Measurements from ENCODE around the gene MXD4. TPM values are rescaled to one million over a fixed set of nuclear protein-coding genes. Genes with fewer than 3 reads are reported as not detected.

MXD4 gene
- polyA plus RNA-seq, 1 donor (not counting 4 experiments of a cell fraction or from before 2014, with no cell fraction given): 26.0 TPM

DNA sequence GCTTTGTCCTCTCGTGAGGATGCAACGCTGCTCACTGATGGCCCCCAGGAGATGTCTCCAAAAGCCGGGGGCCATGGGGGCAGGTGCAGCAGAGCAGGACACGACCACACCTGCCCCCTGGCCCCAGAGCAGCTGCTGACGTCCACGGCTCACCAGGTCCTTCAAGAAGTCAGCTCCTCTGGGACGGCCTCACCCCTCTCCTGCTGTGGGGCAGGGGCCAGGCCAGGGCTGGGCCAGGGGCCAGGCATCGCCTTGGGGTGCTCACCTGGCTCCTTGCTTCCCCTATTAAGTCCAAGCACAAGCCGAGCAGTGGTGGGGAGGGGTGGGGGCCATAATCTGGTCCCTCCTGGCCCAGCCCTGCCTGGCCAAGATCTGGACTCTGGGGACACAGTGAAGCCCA lies 28.6 kb upstream of the MXD4 start:
- Histone ChIP-seq H3K9me3 (ENCODE audit: control insufficient read depth, low read depth, low read length) (no peaks in the 10 kb centered on the region), H3K79me2 (ENCODE audit: control insufficient read depth, insufficient read depth, low read length) (no peaks in the 10 kb centered on the region), H2AFZ (ENCODE audit: control insufficient read depth, low read length) (no peak overlapping the region), H3K9me1 (ENCODE audit: control insufficient read depth, extremely low read depth, insufficient read depth, low read length) (no peaks in the 10 kb centered on the region), H3K4me1 (ENCODE audit: control insufficient read depth, extremely low read depth, insufficient read depth, low read length) (peaks cover 1% of the 10 kb centered on the region), H3K27me3 (ENCODE audit: control insufficient read depth, extremely low read depth, insufficient read depth, low read length) (peaks cover 9% of the 10 kb centered on the region), H3K9ac (ENCODE audit: control insufficient read depth, extremely low read depth, insufficient read depth, low read length) (no peak overlapping the region), H4K20me1 (ENCODE audit: control insufficient read depth, extremely low read depth, insufficient read depth, low read length) (no peaks in the 10 kb centered on the region), H3K4me2 (ENCODE audit: control insufficient read depth, extremely low read depth, insufficient read depth, low read depth, low read length) (no peak overlapping the region), H3K4me3 (ENCODE audit: control insufficient read depth in 2 of 3, extremely low read depth in 1 of 3, insufficient read depth in 2 of 3, low read depth in 1 of 3, low read length in 3 of 3) (no peak overlapping the region), H3K36me3 (ENCODE audit: control insufficient read depth in 2 of 2, extremely low read depth in 1 of 2, insufficient read depth in 2 of 2, low read length in 2 of 2) (no peaks in the 10 kb centered on the region), H3K27ac (ENCODE audit: control insufficient read depth, insufficient read depth, low read length) (no peak overlapping the region)
- FAIRE-seq (no peak), DNase-seq (ENCODE audit: low read depth, low spot score) (no peak)
- TF ChIP-seq EZH2 (IDR thresholded peaks at IDR 0.05; ENCODE audit: low read length) (no peak), CTCF (optimal IDR thresholded peaks at IDR 0.05 in 1 of 3, IDR thresholded peaks at IDR 0.05 in 1 of 3, conservative IDR thresholded peaks at IDR 0.05 in 1 of 3; ENCODE audit: extremely low read depth in 1 of 3, insufficient read depth in 2 of 3, low read length in 3 of 3) (no peak)
- dilution Hi-C loops (cut with MboI; ENCODE audit: extremely low pct_ligation_motif_present, low sequenced_read_pairs): no loop called here

DNA sequence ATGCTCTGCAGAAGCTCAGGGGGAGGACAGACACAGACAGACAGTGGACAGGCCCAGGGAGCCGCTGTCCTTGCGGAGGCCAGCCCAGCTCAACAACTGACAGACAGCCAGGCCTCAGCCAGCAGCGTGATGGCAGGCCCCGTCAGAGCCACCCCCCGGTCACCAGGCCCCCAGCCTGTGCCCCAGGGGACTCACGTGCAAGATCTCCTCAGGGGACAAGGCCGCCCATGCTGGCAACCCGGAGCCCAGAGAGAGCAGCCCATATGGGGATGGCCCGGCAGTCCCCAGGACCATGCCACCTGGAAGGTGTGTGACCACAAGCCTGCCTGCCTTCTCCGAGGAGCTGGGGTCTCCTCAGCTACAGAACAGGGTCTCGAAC lies 28.0 kb upstream of the MXD4 start:
- Histone ChIP-seq H3K79me2 (ENCODE audit: control insufficient read depth, insufficient read depth, low read length) (no peaks in the 10 kb centered on the region), H4K20me1 (ENCODE audit: control insufficient read depth, extremely low read depth, insufficient read depth, low read length) (no peaks in the 10 kb centered on the region), H3K4me1 (ENCODE audit: control insufficient read depth, extremely low read depth, insufficient read depth, low read length) (peaks cover 7% of the 10 kb centered on the region), H3K9me1 (ENCODE audit: control insufficient read depth, extremely low read depth, insufficient read depth, low read length) (no peaks in the 10 kb centered on the region), H2AFZ (ENCODE audit: control insufficient read depth, low read length) (no peak overlapping the region), H3K36me3 (ENCODE audit: control insufficient read depth in 2 of 2, extremely low read depth in 1 of 2, insufficient read depth in 2 of 2, low read length in 2 of 2) (no peaks in the 10 kb centered on the region), H3K4me2 (ENCODE audit: control insufficient read depth, extremely low read depth, insufficient read depth, low read depth, low read length) (no peak overlapping the region), H3K4me3 (ENCODE audit: control insufficient read depth in 2 of 3, extremely low read depth in 1 of 3, insufficient read depth in 2 of 3, low read depth in 1 of 3, low read length in 3 of 3) (no peak overlapping the region), H3K27me3 (ENCODE audit: control insufficient read depth, extremely low read depth, insufficient read depth, low read length) (peaks cover 9% of the 10 kb centered on the region), H3K9me3 (ENCODE audit: control insufficient read depth, low read depth, low read length) (no peaks in the 10 kb centered on the region), H3K27ac (ENCODE audit: control insufficient read depth, insufficient read depth, low read length) (no peak overlapping the region), H3K9ac (ENCODE audit: control insufficient read depth, extremely low read depth, insufficient read depth, low read length) (no peak overlapping the region)
- no peak for FAIRE-seq
- TF ChIP-seq EZH2 (IDR thresholded peaks at IDR 0.05; ENCODE audit: low read length): no peak
- TF ChIP-seq CTCF (optimal IDR thresholded peaks at IDR 0.05 in 1 of 3, IDR thresholded peaks at IDR 0.05 in 1 of 3, conservative IDR thresholded peaks at IDR 0.05 in 1 of 3; ENCODE audit: extremely low read depth in 1 of 3, insufficient read depth in 2 of 3, low read length in 3 of 3): no peak
- dilution Hi-C loops (cut with MboI; ENCODE audit: extremely low pct_ligation_motif_present, low sequenced_read_pairs): no loop called here
- no peak for DNase-seq (ENCODE audit: low read depth, low spot score)

All from keratinocyte (primary cell).